Measurements from ENCODE around the gene HS3ST1.

DNA sequence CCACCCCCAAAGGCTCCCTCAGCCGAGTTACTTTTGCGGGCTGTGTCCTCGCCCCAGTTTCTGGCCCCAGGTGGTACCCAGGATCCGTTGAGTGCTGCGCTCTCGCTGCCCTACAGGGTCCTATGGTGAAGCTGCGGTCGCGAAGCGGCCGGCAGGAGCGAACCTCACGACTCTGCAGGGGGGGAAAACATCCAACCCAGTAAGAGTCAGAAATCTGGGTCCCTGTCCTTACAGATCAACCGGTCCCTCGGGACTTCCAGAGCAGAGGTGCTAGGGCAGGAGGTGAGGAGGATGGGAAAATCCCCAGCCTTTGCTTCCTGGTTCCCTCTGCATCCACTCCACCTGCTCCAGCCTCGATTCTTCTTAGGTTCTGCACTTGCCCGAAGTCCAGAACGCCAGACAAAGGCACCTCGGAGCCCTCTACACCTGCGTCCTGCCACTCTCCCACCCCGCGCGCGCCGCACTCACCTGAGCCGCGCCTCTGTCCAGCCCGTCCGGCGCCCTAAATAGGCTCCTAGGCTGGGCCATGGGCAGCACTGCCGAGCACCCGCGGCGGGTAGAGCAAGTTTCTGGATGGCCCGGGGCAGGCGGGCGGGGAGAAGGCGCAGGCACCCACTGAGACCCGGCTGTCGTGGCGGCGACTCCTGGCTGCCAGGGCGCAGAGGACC lies at the start of gene HS3ST1:
- no peak for TF ChIP-seq POLR2AphosphoS5 (IDR thresholded peaks at IDR 0.05; ENCODE audit: low read depth, low read length)
- TF ChIP-seq POLR2A (IDR thresholded peaks at IDR 0.05; ENCODE audit: low read depth, low read length) = no peak
